ENCODE results near the gene NOS3.
A peak's percentile ranks its signal among the peaks of the same experiment; 100 is the strongest.

NOS3 gene

DNA sequence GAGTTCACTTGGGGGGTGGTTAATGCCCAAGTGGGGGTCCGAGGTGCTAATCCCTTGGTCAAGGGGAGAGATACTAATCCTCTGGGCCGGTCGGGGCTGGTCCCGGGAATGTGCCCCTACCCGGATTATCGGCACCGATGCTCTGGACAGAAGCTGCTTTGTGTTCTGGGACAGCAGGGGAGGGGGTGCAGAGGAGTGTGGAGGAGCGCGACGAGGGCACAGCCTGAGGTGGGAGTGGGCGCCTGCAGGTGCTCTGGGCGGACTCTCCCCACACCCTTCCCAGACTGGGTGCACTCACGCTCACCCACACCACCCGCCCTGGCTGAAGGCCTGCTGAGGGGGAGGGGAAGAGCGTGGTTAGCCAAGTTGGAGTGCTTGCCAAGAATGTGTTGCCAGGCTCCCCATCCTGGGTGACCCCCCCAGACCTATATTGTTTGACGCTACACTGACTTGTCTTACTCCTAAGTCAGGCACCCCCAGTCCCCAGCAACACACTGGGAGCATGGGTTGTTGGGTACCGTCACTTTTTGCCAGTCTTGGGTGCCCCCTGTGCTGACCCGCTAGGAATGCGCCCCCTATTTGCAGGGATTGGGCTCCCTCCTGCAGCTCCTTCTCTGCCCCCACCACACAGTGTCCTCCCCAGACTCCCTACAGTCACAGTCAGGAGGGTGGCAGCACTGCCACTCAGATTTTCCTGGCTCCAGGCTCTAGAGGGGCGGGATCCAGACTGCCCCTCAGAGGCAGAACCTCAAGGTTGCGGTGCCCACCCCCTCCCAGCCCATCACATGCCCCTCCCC, 69.8 kb downstream of the NOS3 start:
- peak; percentile 13 for DNase-seq

- no peak for DNase-seq
These were observed 70.6 kb downstream of the NOS3 start for GRCh38 chr7:151061213-151062110.

DNA sequence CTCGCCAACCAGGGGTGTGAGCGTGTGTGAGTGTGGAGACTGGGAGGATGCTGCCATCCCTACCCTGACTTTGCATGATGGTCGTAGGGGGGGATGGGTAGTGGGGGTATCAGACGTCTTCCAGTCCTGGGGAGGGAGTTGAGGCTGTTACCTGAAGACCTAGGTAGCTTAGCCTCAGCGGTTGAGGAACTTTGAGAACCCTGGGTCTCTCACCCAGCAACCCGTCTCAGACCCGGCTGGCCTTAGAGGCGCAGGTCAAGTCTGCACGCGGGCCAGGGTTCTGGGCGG, 71.2 kb downstream of the NOS3 start:
- no peak for DNase-seq

- no peak for DNase-seq
These were observed 71.8 kb downstream of the NOS3 start for GRCh38 chr7:151062399-151063211.

DNA sequence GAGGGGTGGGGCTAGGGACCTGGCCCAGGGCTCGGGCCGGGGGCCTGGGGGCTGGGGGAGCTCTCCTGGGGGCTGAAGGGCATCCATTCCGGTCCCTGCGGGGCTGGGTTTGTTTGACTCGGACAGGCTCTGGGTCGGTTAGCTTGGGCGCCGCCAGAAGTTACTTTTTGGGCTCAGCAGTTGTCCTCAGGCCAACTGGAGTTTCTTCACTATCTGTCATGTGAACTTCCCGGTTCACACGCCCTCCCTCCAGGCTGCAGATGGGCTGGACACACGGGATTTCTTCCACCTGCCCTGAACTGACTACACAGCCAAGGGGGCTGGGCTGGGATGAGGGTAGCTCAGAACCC, 72.4 kb downstream of the NOS3 start:
- DNase-seq: no peak

All from CD4-positive, alpha-beta T cell treated with Interleukin-17A for 4 hours (primary cell).